HEK293 (cell line): ENCODE data around the gene GPC2.

Experiments used
- CTCF ChIA-PET: fragments of 350-600 bp; formaldehyde crosslinking; extraction: SDS; loops from one replicate; lab custom pipeline; 2021; ENCODE audit warnings: antibody characterized with exemption; lab: Yijun Ruan, JAX
- POLR2A ChIA-PET: fragments of 300-600 bp; formaldehyde crosslinking; extraction: SDS; loops from one replicate; lab custom pipeline; 2020; ENCODE audit warnings: antibody characterized with exemption, inconsistent platforms; lab: Yijun Ruan, JAX
- H3K27ac ChIP-seq: fragments of 200-500 bp; sonication (Bioruptor generic); 2 replicates; pipeline ENCODE4 v1.5.1; 2014; ENCODE audit warnings: low read depth, low read length, control low read depth, inconsistent platforms; ENCODE audit errors: extremely low read depth
- H3K36me3 ChIP-seq, 2 experiments: fragments of 200-500 bp in 1 of 2; sonication (Bioruptor generic) in 1 of 2; 1 replicate in 1 of 2; 2 replicates in 1 of 2; pipeline ENCODE4 v1.5.1; 2014 to 2017; ENCODE audit warnings: inconsistent platforms in 2 of 2, low read length in 2 of 2; ENCODE audit not compliant: control insufficient read depth in 2 of 2, insufficient read depth in 1 of 2
- H3K4me1 ChIP-seq: fragments of 200-500 bp; sonication (Bioruptor generic); 2 replicates; pipeline ENCODE4 v1.5.1; 2014; ENCODE audit warnings: mild to moderate bottlenecking, low read length, inconsistent platforms; ENCODE audit not compliant: control insufficient read depth, insufficient read depth
- H3K4me3 ChIP-seq: 2 replicates; pipeline ENCODE4 v1.5.1; 2011; ENCODE audit warnings: low read depth, mild to moderate bottlenecking, control low read depth, low read length, moderate library complexity
- H3K9me3 ChIP-seq: fragments of 200-500 bp; sonication (Bioruptor generic); 2 replicates; pipeline ENCODE4 v1.5.1; 2014; ENCODE audit warnings: low read depth, low read length, inconsistent platforms; ENCODE audit not compliant: control insufficient read depth, insufficient read depth
- KLF1 ChIP-seq: fragments of 450-650 bp; formaldehyde crosslinking; IDR thresholded peaks from 2 replicates; pipeline ENCODE4 v1.5.1; 2016; ENCODE audit warnings: missing biosample characterization, missing genetic modification characterization
- MYNN ChIP-seq: fragments of 450-650 bp; formaldehyde crosslinking; IDR thresholded peaks from 2 replicates; pipeline ENCODE4 v1.5.1; 2016; ENCODE audit warnings: missing biosample characterization, missing genetic modification characterization, borderline replicate concordance
- PRDM10 ChIP-seq: fragments of 450-650 bp; formaldehyde crosslinking; IDR thresholded peaks from 2 replicates; pipeline ENCODE4 v1.5.1; 2016; ENCODE audit warnings: missing biosample characterization, missing genetic modification characterization
- SP2 ChIP-seq: fragments of 450-650 bp; formaldehyde crosslinking; IDR thresholded peaks from 2 replicates; pipeline ENCODE4 v1.5.1; 2016; ENCODE audit warnings: missing biosample characterization, missing genetic modification characterization
- SP3 ChIP-seq: fragments of 450-650 bp; formaldehyde crosslinking; IDR thresholded peaks from 2 replicates; pipeline ENCODE4 v1.5.1; 2016; ENCODE audit warnings: missing biosample characterization, missing genetic modification characterization
- ZBTB17 ChIP-seq: fragments of 450-650 bp; formaldehyde crosslinking; IDR thresholded peaks from 2 replicates; pipeline ENCODE4 v1.5.1; 2016; ENCODE audit warnings: missing biosample characterization, missing genetic modification characterization
- ZNF221 ChIP-seq: fragments of 450-650 bp; formaldehyde crosslinking; IDR thresholded peaks from 2 replicates; pipeline ENCODE4 v1.5.1; 2017; ENCODE audit warnings: missing biosample characterization, missing genetic modification characterization, borderline replicate concordance
- ZNF23 ChIP-seq: fragments of 450-650 bp; formaldehyde crosslinking; IDR thresholded peaks from 2 replicates; pipeline ENCODE4 v1.5.1; 2016; ENCODE audit warnings: missing biosample characterization, missing genetic modification characterization, borderline replicate concordance
- ZNF280C ChIP-seq: fragments of 450-650 bp; formaldehyde crosslinking; IDR thresholded peaks from 2 replicates; pipeline ENCODE4 v1.5.1; 2016; ENCODE audit warnings: missing biosample characterization, missing genetic modification characterization
- ZNF341 ChIP-seq: fragments of 450-650 bp; formaldehyde crosslinking; IDR thresholded peaks from 2 replicates; pipeline ENCODE4; 2016; ENCODE audit warnings: low read depth, missing biosample characterization, missing genetic modification characterization
- ZNF37A ChIP-seq: fragments of 450-650 bp; IDR thresholded peaks from 2 replicates; pipeline ENCODE4 v1.5.1; 2018; ENCODE audit warnings: missing biosample characterization, missing genetic modification characterization
- ZNF416 ChIP-seq: fragments of 450-650 bp; formaldehyde crosslinking; IDR thresholded peaks from 2 replicates; pipeline ENCODE4 v1.5.1; 2016; ENCODE audit warnings: missing biosample characterization, missing genetic modification characterization
- ZNF48 ChIP-seq: fragments of 450-650 bp; formaldehyde crosslinking; IDR thresholded peaks from 2 replicates; pipeline ENCODE4 v1.5.1; 2016; ENCODE audit warnings: missing biosample characterization, missing genetic modification characterization
- ZNF585B ChIP-seq: fragments of 450-650 bp; formaldehyde crosslinking; IDR thresholded peaks from 2 replicates; pipeline ENCODE4 v1.5.1; 2016; ENCODE audit warnings: missing biosample characterization, missing genetic modification characterization
- ZNF785 ChIP-seq: fragments of 450-650 bp; formaldehyde crosslinking; IDR thresholded peaks from 2 replicates; pipeline ENCODE4 v1.5.1; 2016; ENCODE audit warnings: missing biosample characterization, missing genetic modification characterization
- ZNF830 ChIP-seq: fragments of 450-650 bp; IDR thresholded peaks from 2 replicates; pipeline ENCODE4 v1.5.0; 2018; ENCODE audit warnings: missing biosample characterization, missing genetic modification characterization, low read depth, mild to moderate bottlenecking, moderate library complexity
- ZSCAN16 ChIP-seq: fragments of 450-650 bp; formaldehyde crosslinking; IDR thresholded peaks from 2 replicates; pipeline ENCODE4 v1.5.1; 2016; ENCODE audit warnings: missing biosample characterization, missing genetic modification characterization
- TF ChIP-seq, protein P1 (sequence below): fragments of 450-650 bp; formaldehyde crosslinking; optimal IDR thresholded peaks from 2 replicates; pipeline ENCODE3; 2016; ENCODE audit warnings: missing biosample characterization, mild to moderate bottlenecking, missing genetic modification characterization
- TF ChIP-seq, protein P2 (sequence below): fragments of 450-650 bp; formaldehyde crosslinking; IDR thresholded peaks from 2 replicates; pipeline ENCODE4 v1.5.1; 2017; ENCODE audit warnings: missing biosample characterization, missing genetic modification characterization
- TF ChIP-seq, protein P3 (sequence below): fragments of 450-650 bp; formaldehyde crosslinking; IDR thresholded peaks from 2 replicates; pipeline ENCODE4 v1.5.1; 2016; ENCODE audit warnings: missing biosample characterization, missing genetic modification characterization

The GPC2 gene

DNA sequence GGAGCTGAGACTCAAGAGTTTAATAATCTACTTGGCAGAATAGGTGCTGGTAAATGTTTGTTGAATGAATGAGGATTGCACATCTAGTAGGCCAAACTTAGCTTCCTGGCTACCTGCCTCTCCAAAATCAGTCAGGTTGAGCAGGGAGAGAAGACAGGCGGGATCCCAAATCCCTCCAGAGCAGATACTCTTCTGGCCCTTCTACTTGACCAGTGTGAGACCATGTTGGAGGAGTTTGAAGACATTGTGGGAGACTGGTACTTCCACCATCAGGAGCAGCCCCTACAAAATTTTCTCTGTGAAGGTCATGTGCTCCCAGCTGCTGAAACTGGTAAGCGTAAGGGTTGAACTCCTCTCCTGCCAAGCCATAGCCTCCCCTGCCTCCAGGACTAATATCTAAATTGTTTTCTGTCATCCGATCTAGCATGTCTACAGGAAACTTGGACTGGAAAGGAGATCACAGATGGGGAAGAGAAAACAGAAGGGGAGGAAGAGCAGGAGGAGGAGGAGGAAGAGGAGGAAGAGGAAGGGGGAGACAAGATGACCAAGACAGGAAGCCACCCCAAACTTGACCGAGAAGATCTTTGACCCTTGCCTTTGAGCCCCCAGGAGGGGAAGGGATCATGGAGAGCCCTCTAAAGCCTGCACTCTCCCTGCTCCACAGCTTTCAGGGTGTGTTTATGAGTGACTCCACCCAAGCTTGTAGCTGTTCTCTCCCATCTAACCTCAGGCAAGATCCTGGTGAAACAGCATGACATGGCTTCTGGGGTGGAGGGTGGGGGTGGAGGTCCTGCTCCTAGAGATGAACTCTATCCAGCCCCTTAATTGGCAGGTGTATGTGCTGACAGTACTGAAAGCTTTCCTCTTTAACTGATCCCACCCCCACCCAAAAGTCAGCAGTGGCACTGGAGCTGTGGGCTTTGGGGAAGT is 52.6 kb downstream of the GPC2 start (continued):
- TF ChIP-seq KLF1 (tag by site-specific recombination) (peak; percentile 80), ZNF280C (no peak), ZNF830 (tag by site-specific recombination) (no peak), ZBTB17 (tag by site-specific recombination) (0 out of 2 replicates have a peak, but pooled peaks have one; percentile 46), PRDM10 (tag by site-specific recombination) (peak; percentile 50), ZNF785 (tag by site-specific recombination) (no peak)

- Histone ChIP-seq H3K9me3 (no peaks in the 10 kb centered on the region), H3K4me1 (peaks cover 3% of the 10 kb centered on the region), H3K36me3 (peaks cover 0 to 13% of the 10 kb centered on the region in 2 experiments; a peak in 2 of 3 replicates), H3K27ac (no peak overlapping the region), H3K4me3 (no peak overlapping the region)
- TF ChIP-seq SP3 (tag by site-specific recombination) (no peak), SP2 (no peak), MYNN (tag by site-specific recombination) (no peak), ZNF48 (tag by site-specific recombination) (no peak)
- TF ChIP-seq, protein P1, sequence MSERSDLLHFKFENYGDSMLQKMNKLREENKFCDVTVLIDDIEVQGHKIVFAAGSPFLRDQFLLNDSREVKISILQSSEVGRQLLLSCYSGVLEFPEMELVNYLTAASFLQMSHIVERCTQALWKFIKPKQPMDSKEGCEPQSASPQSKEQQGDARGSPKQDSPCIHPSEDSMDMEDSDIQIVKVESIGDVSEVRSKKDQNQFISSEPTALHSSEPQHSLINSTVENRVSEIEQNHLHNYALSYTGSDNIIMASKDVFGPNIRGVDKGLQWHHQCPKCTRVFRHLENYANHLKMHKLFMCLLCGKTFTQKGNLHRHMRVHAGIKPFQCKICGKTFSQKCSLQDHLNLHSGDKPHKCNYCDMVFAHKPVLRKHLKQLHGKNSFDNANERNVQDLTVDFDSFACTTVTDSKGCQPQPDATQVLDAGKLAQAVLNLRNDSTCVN (tag by site-specific recombination) = no peak
- POLR2A ChIA-PET = interaction anchor here (0.6 to 8.4 kb wide), 2 partner anchors 14 to 21 kb away, joined by 4 to 81 read pairs; partner anchors contain the start of genes AP4M1 and MCM7
- CTCF ChIA-PET = interaction anchor here (0.5 to 1.1 kb wide), 5 partner anchors 32 to 333 kb away, joined by 3 to 5 read pairs (median 3); no protein-coding TSS in a partner anchor
Measured at GRCh38 chr7:100122568-100122967, 54.6 kb downstream of the GPC2 start.

GRCh38 chr7:100122067-100122466 is 55.1 kb downstream of the GPC2 start:
- H3K9me3 ChIP-seq = no peaks in the 10 kb centered on the region
- CTCF ChIA-PET = interaction anchor here (0.6 to 0.7 kb wide), 3 partner anchors 22 to 334 kb away, joined by 3 read pairs; no protein-coding TSS in a partner anchor
- peaks cover 3% of the 10 kb centered on the region for H3K4me1 ChIP-seq
- H3K4me3 ChIP-seq = no peak overlapping the region
- H3K27ac ChIP-seq = no peak overlapping the region
- POLR2A ChIA-PET = interaction anchor here (0.6 to 8.4 kb wide), 2 partner anchors 13 to 21 kb away, joined by 4 to 81 read pairs; partner anchors contain the start of genes AP4M1 and MCM7
- H3K36me3 ChIP-seq = peaks cover 0 to 13% of the 10 kb centered on the region in 2 experiments; a peak in 2 of 3 replicates
- TF ChIP-seq ZNF37A (tag by site-specific recombination) (no peak), ZNF23 (tag by site-specific recombination) (no peak), ZNF416 (tag by site-specific recombination) (no peak), ZNF341 (tag by site-specific recombination) (peak; percentile 69), ZNF585B (tag by site-specific recombination) (no peak), ZSCAN16 (tag by site-specific recombination) (no peak), ZNF221 (tag by site-specific recombination) (no peak)
- TF ChIP-seq, protein P2, sequence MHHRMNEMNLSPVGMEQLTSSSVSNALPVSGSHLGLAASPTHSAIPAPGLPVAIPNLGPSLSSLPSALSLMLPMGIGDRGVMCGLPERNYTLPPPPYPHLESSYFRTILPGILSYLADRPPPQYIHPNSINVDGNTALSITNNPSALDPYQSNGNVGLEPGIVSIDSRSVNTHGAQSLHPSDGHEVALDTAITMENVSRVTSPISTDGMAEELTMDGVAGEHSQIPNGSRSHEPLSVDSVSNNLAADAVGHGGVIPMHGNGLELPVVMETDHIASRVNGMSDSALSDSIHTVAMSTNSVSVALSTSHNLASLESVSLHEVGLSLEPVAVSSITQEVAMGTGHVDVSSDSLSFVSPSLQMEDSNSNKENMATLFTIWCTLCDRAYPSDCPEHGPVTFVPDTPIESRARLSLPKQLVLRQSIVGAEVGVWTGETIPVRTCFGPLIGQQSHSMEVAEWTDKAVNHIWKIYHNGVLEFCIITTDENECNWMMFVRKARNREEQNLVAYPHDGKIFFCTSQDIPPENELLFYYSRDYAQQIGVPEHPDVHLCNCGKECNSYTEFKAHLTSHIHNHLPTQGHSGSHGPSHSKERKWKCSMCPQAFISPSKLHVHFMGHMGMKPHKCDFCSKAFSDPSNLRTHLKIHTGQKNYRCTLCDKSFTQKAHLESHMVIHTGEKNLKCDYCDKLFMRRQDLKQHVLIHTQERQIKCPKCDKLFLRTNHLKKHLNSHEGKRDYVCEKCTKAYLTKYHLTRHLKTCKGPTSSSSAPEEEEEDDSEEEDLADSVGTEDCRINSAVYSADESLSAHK (tag by site-specific recombination) = no peak
- TF ChIP-seq, protein P3, sequence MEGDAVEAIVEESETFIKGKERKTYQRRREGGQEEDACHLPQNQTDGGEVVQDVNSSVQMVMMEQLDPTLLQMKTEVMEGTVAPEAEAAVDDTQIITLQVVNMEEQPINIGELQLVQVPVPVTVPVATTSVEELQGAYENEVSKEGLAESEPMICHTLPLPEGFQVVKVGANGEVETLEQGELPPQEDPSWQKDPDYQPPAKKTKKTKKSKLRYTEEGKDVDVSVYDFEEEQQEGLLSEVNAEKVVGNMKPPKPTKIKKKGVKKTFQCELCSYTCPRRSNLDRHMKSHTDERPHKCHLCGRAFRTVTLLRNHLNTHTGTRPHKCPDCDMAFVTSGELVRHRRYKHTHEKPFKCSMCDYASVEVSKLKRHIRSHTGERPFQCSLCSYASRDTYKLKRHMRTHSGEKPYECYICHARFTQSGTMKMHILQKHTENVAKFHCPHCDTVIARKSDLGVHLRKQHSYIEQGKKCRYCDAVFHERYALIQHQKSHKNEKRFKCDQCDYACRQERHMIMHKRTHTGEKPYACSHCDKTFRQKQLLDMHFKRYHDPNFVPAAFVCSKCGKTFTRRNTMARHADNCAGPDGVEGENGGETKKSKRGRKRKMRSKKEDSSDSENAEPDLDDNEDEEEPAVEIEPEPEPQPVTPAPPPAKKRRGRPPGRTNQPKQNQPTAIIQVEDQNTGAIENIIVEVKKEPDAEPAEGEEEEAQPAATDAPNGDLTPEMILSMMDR (tag by site-specific recombination) = no peak
